ENCODE measurements around the gene ZNF586.
"Not testable (repeated sequence)": the region's sequence is repeated elsewhere in the genome, so short reads cannot be mapped to it uniquely, and the experiment has no call there.

ZNF586 gene

DNA sequence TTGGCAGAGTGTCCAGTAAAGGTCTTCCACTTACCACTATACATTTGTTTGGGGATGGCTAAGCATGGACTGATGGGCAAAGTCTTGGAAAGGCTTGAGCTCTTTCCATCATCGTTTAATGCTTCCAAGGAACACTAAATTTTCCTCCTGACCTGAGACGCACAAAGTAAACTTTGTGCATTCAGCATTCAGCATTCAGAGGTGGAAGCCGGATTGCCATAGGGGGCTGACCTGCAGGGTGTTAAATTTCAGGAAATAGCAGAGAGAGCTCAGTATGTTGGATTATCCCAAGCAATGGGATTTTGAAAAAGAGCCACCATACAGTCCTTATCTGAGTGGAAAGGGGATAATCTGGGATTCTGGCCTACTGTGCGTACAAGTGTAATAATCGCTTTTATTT, 31.2 kb downstream of the ZNF586 start:
- no peak for DNase-seq

- DNase-seq: peak in 1 of 2 donors; percentile 16
Observed at GRCh38 chr19:57802269-57802668, 32.8 kb downstream of the ZNF586 start.

DNA sequence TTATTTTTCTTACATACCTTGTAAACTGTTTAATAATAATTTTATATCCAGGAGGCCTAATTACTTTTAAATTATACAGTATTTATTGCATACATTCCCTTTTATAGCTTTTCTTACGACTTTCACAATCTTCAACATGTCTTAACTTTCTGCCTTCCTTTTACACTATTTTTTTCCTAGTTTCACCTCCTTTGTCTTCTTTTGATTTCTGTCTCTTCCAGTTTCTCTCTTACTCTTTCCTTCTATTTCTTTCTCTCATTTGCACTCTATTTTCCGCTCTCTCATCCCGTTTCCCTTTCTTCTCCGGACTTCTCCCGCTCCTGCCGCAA, 33.8 kb downstream of the ZNF586 start:
- no peak for DNase-seq

DNA sequence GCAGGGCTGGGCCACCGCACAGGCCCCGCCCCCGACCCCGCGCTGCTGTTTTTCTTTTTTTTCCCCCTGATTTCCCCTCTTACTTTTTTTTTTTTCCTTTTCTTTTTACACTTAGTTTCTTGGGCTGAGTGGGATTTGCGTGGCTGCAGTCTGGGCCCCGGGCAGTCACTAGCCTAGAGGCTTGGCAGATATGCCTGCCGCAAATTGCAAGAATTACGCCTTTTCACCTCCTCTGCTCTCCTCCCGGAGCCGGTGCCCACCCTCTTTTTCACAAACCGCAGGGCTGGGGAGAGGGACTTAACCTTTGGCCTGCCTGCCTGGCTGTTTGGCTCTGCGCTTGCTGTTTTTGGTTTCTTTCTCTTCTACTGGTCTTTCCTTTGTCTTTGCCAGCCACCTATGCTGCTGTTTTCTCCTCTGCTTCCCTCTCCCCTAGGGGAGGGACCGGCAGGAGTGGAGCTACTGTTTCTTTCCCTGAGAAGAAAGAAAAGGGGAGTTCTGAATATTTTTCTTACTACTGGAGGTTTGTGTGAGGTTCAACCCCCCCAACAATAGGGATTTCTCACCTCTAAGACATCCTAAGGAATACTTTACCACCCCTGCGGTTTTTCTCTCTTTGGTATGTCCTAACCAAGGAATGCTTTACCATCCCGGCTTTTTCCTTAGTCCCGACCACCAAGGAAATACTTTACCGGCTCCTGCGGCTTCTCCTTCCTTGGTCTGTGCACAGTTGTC, 34.3 kb downstream of the ZNF586 start:
- DNase-seq: no peak

DNA sequence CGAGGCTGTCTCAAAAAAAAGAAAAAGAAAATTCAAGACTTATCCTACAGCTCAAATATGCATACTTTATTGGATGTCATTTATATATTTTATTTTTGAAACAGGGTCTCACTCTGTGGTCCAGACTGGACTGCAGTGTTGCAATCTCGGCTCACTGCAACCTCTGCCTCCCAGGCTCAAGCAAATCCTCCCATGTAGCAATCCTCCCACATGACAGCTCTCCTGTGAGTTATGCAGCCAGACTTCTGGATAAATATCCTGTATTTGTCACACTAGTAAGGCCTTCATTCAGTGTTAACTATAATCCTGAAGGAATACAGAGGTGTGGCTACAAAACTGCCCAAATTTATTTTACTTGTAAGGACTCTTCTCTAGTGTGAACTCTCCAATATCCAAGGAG, 38.1 kb downstream of the ZNF586 start:
- no peak for DNase-seq

GRCh38 chr19:57810410-57811295, 41.2 kb downstream of the ZNF586 start:
- DNase-seq: not testable (repeated sequence)

DNA sequence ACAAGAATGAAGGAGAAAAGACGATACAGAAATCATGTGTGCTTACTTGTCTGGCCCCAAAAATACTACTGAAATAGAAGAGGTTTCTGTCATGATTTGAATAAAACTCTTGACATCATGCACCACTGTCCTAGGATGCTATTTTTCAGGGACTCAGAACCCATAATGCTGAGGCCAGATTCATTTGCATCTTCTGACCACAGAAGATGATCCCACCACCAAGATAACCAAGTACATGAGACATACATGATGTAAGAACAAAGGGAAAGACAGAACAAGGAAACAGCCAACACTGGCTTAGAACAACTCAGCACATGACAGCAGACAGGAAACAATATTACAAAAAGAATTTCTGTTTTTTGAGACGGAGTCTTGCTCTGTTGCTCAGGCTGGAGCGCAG, 42.8 kb downstream of the ZNF586 start:
- no peak for DNase-seq

- DNase-seq: not testable (repeated sequence)
Observed at GRCh38 chr19:57812975-57813820, 43.7 kb downstream of the ZNF586 start.

GRCh38 chr19:57813919-57814504, 44.5 kb downstream of the ZNF586 start:
- DNase-seq: no peak

DNA sequence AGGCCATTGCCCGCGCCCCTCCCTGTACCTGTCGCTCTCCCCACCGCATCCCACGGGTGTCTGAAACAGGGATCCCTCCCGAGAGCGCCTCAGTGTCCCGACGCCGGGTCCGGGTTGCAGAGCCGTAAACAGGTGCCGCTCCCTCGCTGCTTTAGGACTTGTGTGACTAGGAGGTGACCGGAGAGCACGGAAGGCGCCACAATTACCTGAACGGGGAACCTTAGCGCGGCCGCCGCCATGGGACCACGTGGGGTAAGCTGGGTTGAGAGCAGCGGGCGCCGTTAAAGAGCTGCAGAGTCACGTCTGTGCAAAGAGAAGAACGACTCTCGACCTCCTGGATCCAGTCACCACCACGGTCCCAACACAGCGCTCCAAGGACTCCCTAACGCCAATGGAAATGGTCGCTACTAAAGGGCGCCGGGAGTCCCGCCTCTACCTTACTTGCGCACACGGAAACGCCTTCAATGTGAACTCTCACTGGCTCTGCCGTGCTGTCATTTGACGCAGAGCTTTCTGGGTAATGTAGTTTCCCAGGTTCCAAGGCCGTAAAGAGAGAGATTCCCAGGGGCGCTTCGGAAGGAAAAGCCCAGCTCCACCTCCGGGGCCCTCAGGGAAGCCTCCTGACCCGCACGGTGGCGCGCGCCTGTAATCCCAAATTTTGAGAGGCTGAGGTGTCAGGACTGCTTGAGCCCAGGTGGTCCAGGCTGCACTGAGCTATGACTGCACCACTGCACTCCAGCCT, 45.2 kb downstream of the ZNF586 start, which contains the start of gene ZNF552:
Gene ZNF552, minus strand, starts transcription at position 409 of the 742 bp plus-strand sequence. Its CDS starts 170 bp downstream, at position 239.
- DNase-seq: peak; percentile 84 to 87

DNA sequence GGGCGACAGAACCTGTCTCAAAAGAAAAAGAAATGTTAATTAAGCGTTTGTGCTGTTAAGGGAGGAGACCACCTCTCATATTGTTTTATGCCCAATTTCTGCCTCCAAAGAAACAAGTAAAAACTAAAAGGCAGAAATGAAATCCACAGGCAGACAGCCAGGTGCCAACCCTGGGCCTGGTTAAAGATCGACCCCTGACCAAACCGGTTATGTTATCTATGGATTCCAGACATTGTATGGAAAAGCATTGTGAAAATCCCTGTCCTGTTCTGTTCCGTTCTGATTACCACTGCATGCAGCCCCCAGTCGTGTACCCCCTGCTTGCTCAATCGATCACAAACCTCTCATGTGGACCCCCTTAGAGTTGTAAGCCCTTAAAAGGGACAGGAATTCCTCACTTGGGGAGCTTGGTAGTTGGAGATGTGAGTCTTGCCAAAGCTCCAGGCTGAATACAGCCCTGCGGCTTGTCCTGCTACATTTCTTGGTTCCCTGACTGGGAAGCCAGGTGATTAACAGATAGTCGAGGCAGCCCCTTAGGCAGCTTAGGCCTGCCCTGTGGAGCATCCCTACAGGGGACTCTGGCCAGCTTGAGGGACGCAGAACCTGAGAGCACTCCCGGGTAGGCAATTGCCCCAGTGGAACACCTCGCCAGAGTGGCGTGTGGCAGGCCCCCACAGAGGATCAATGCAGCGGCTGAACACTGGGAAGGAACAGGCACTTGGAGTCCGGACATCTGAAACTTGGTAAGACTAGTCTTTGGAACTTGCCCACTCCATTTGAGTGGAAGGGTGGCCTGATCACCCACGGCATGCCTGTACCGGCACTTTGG, 46.0 kb downstream of the ZNF586 start:
- DNase-seq: no peak

- no peak for DNase-seq
Observed at GRCh38 chr19:57816652-57817051, 47.2 kb downstream of the ZNF586 start.

DNA sequence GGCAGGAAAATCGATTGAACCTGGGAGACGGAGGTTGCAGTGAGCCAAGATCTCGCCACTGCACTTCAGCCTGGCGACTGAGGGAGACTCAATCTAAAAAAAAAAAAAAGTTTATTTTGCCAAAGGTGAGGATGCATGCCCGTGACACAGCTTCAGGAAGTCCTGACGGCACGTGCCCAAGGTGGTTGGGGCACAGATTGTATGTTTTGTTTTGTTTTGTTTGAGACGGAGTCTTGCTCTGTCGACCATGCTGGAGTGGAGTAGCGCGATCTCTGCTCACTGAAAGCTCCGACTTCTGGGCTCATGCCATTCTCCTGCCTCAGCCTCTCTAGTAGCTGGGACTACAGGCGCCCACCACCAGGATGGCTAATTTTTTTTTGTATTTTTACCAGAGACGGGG, 48.5 kb downstream of the ZNF586 start:
- no peak for DNase-seq

- DNase-seq: no peak
Observed at GRCh38 chr19:57818378-57818777, 48.9 kb downstream of the ZNF586 start.

GRCh38 chr19:57819475-57820148, 50.1 kb downstream of the ZNF586 start:
- DNase-seq: peak; percentile 88 to 90

DNA sequence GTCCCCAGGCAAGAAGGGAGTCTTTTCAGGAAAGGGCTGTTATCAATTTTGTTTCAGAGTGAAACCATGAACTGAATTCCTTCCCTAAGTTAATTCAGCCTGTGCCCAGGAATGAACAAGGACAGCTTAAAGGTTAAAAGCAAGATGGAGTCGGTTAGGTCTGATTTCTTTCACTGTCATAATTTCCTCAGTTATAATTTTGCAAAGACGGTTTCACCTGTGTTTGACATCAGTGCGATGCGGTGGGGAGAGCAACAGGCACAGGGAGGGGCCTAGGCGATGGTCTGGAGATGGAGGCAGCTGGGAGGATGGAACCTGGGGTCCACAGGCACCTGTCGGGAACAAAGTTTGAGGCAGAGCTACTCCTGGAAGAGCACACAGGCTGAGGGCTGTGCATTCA, 51.1 kb downstream of the ZNF586 start:
- DNase-seq: no peak

GRCh38 chr19:57821095-57821494, 51.6 kb downstream of the ZNF586 start:
- DNase-seq: not testable (repeated sequence)

GRCh38 chr19:57821501-57821900, 52.0 kb downstream of the ZNF586 start:
- DNase-seq: not testable (repeated sequence)

DNA sequence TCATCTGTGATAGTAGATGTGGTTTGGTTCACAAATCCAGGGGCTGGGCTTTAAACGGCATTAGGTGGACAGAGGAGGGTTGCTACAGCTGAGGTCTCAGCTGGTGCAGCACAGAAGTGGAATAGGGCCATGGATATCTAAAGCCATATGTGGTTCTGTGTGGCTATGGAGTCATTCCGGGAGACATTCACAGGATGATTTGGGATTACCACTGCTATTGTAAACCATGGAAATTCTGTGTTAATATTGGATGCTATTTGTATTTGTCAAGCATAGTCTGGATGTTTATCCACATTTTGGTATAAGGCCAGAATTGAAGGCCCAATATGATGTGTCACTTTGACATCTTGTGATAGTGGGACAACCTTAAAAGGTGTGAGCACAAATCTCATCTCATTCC, 53.7 kb downstream of the ZNF586 start:
- not testable (repeated sequence) for DNase-seq

GRCh38 chr19:57823608-57824007, 54.1 kb downstream of the ZNF586 start:
- DNase-seq: not testable (repeated sequence)

Measured in CD4-positive, alpha-beta T cell treated with Interleukin-4 for 1 hour (primary cell).